Thymus (tissue), 11 donors: ENCODE measurements around the gene DHRSX. TPM values are rescaled to one million over a fixed set of nuclear protein-coding genes. Genes with fewer than 3 reads are reported as not detected.
"Not testable (repeated sequence)": the region's sequence is repeated elsewhere in the genome, so short reads cannot be mapped to it uniquely, and the experiment has no call there.

Experiments
- DNase-seq, 9 donors: peaks; one replicate each; pipeline ENCODE4 v3.0.0-alpha.2; 2013; ENCODE audit warnings: low spot score in 9 of 9, low read depth in 6 of 9, missing footprints in 1 of 9
- H3K27ac ChIP-seq, 2 donors: one replicate each; pipeline ENCODE4 v1.5.1; 2013; ENCODE audit warnings: control low read depth in 1 of 2, low read depth in 1 of 2, low read length in 1 of 2, mild to moderate bottlenecking in 1 of 2, moderate library complexity in 1 of 2
- H3K27me3 ChIP-seq, 2 donors: one replicate each; pipeline ENCODE4 v1.5.1; 2013; ENCODE audit warnings: low read length in 1 of 2; ENCODE audit not compliant: control insufficient read depth in 2 of 2, insufficient read depth in 1 of 2
- H3K36me3 ChIP-seq, 2 donors: one replicate each; pipeline ENCODE4 v1.5.1; 2013; ENCODE audit warnings: low read length in 1 of 2, mild to moderate bottlenecking in 1 of 2, moderate library complexity in 1 of 2; ENCODE audit not compliant: control insufficient read depth in 2 of 2, insufficient read depth in 2 of 2
- H3K4me1 ChIP-seq, 2 donors: one replicate each; pipeline ENCODE4 v1.5.1; 2013; ENCODE audit warnings: low read length in 2 of 2; ENCODE audit not compliant: control insufficient read depth in 2 of 2, insufficient read depth in 2 of 2
- H3K4me3 ChIP-seq, 2 donors: one replicate each; pipeline ENCODE4 v1.5.1; 2013; ENCODE audit warnings: low read length in 2 of 2, control low read depth in 1 of 2, mild to moderate bottlenecking in 1 of 2
- H3K9me3 ChIP-seq, 2 donors: one replicate each; pipeline ENCODE4 v1.5.1; 2013; ENCODE audit warnings: low read length in 1 of 2, mild to moderate bottlenecking in 1 of 2; ENCODE audit not compliant: control insufficient read depth in 2 of 2, insufficient read depth in 1 of 2
- WGBS: extraction: QIAGEN DNeasy Blood & Tissue Kit; methylation state at CpG from one replicate; pipeline ENCODE4 v1.1.7; 2013; 5-methylcytosine and 5-hydroxymethylcytosine counted together
- polyA plus RNA-seq: library from polyadenylated mRNA; stranded (reverse); fragments of 200-250 nt; gene quantifications from one replicate; pipeline ENCODE4 v1.2.3, GENCODE V29; 2013
- total RNA-seq: library from RNA; stranded (reverse); fragments of 120-200 nt; gene quantifications from one replicate; pipeline ENCODE4 v1.2.4, GENCODE V29; 2013
- donor health status: healthy.

The DHRSX gene
- total and polyA plus RNA-seq, 2 donors = 11.2 to 12.2 TPM

DNA sequence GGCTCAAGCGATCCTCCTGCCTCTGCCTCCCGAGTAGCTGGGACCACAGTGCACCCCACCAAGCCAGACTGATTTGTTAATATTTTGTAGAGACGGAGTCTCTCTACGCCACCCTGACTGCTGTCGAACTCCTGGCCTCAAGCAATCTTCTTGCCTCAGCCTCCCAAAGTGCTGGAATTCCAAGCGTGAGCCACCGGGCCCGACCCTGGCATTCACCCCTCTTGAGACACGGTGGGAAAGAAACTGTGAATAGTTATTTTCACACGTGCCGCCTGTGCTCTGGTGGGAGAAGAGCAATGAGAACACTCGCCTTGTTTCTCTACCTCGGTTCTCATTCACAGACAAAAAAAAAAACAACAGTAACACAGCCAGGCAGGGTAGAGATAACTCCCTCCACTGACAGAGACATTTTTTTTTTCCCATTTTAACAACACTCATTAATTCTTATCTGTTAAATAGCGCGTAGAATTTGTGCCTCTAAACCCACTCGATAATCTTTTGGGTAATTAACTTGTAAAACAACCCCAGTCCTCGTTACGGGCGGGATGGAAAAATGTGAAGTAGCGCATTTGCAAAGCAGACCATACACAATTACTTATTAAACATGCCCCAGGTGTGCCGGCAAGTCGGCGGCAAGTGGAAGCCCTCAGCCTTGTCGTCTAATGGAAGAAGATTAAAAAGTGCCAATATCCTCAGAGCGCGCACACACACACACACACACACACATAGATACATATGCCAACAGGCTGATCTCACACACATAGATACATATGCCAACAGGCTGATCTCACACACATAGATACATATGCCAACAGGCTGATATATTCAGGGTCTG, 103.3 kb downstream of the DHRSX start:
- H3K27me3 ChIP-seq = no peaks in the 10 kb centered on the region
- no peaks in the 10 kb centered on the region for H3K9me3 ChIP-seq
- H3K4me3 ChIP-seq = no peak overlapping the region
- peaks cover 0 to 5% of the 10 kb centered on the region in 2 donors for H3K36me3 ChIP-seq
- H3K27ac ChIP-seq = no peak overlapping the region
- H3K4me1 ChIP-seq = no peaks in the 10 kb centered on the region
- 93% methylated on average over 26 of the region's 26 CpGs for WGBS
- no peak for DNase-seq

DNA sequence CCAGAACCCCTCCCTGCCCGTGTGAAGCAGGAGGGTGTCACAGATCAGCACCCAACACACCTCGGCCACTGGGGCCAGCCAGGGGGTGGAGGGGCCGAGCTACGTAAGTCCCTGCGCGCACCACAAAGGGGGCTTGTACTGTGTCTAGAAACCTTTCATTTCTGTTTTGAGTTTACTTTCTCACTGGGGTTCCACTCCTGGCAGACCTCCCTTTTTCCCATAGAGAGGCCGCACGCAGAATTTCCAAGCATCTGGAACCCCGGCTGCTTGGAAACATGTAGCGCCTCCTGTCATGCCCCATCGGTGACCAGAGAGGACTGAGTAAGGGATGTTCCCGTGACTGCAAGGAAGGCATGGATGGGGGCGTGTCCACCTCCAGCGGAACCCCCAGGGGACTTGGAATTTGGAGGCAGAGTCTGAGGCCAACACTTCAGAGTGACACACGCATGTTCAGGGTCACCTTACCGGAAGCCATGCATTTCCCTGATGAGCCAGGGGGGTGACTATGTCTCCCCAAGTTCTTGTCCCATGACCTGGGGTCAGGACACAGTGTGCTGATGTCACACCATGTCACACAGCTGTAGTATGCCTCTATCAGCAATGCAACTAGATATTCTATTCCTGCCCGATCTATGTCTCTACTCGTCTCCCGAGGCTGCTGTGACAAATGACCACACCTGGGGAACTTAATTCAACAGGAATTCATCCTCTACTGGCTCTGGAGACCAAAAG, 105.3 kb downstream of the DHRSX start:
- Histone ChIP-seq H3K36me3 (peaks cover 2 to 14% of the 10 kb centered on the region in 2 donors), H3K27me3 (no peaks in the 10 kb centered on the region), H3K4me1 (no peaks in the 10 kb centered on the region), H3K27ac (no peak overlapping the region), H3K9me3 (peaks cover 0 to 4% of the 10 kb centered on the region in 2 donors), H3K4me3 (no peak overlapping the region)
- WGBS = 91% methylated on average over 19 of the region's 19 CpGs
- DNase-seq = no peak

DNA sequence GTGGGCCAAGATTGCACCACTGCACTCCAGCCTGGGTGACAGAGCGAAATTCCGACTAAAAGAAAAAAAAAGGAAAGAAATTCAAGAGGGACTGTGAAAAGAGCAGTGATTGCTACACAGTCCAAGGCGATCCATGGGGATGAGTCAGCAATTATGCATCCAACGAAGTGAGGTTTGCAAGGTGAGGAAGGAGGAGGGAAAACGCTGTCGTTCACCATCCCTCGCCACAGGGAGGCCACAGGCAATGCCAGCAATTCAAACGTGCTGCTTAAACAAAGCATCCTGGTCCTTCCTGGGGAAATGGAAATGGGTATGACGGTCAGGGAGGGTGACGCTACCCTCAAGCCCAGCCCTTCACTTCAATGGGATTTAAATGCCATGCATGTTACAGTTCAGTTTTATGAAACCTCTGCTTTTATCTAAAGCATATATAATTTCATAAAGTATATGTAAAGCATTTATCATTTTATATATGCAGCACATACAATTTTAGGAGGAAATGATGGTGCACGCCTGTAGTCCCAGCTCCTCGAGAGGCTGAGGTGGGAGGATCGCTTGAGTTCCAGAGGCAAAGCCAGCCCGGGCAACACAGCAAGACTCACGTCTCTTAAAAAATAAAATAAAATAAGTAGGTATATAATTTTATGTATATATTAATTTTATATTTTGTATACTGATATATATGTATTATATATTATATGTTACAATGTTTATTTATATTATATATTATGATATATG, 108.7 kb downstream of the DHRSX start:
- H3K36me3 ChIP-seq = peaks cover 2 to 21% of the 10 kb centered on the region in 2 donors
- no peaks in the 10 kb centered on the region for H3K27me3 ChIP-seq
- no peak for DNase-seq
- H3K27ac ChIP-seq = no peak overlapping the region
- H3K9me3 ChIP-seq = peaks cover 0 to 4% of the 10 kb centered on the region in 2 donors
- 93% methylated on average over 15 of the region's 15 CpGs for WGBS
- H3K4me3 ChIP-seq = no peak overlapping the region
- H3K4me1 ChIP-seq = no peaks in the 10 kb centered on the region

DNA sequence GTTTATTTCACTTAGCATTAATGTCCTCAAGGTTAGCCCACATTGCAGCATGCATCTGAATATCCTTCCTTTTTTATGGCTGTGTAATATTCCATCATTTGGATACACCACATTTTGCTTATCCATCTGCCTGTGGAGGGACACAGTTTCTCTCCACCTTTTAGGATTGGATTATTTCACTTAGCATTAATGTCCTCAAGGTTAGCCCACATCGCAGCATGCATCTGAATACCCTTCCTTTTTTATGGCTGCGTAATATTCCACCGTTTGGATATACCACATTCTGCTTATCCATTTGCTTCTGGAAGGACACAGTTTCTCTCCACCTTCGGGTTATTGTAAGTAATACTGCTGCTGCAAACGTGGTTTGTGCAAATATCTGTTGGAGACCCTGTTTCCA, 110.0 kb downstream of the DHRSX start:
- Histone ChIP-seq H3K4me1 (no peaks in the 10 kb centered on the region), H3K9me3 (peaks cover 0 to 4% of the 10 kb centered on the region in 2 donors), H3K27me3 (no peaks in the 10 kb centered on the region), H3K4me3 (no peak overlapping the region), H3K36me3 (peaks cover 2 to 21% of the 10 kb centered on the region in 2 donors), H3K27ac (no peak overlapping the region)
- 99% methylated on average over 5 of the region's 5 CpGs for WGBS
- DNase-seq = no peak

DNA sequence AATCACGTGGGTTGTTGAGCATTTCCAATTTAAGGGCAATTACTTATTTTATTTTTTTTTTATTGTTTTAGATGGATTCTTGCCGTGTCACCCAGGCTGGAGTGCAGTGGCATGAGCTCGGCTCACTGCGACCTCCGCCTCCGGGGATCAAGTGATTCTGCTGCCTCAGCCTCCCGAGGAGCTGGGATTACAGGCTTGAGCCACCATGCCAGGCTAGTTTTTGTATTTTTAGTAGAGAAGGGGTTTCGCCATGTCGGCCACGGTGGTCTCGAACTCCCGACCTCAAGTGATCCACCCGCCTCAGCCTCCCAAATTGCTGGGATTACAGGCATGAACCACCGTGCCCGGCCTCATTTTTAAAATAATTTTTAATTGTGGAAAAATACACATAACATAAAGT, 111.0 kb downstream of the DHRSX start:
- not testable (repeated sequence) for H3K27me3 ChIP-seq, H3K9me3 ChIP-seq, DNase-seq, H3K4me1 ChIP-seq, H3K27ac ChIP-seq, H3K4me3 ChIP-seq
- H3K36me3 ChIP-seq = peaks cover 2 to 18% of the 10 kb centered on the region in 2 donors
- 98% methylated on average over 15 of the region's 15 CpGs for WGBS

DNA sequence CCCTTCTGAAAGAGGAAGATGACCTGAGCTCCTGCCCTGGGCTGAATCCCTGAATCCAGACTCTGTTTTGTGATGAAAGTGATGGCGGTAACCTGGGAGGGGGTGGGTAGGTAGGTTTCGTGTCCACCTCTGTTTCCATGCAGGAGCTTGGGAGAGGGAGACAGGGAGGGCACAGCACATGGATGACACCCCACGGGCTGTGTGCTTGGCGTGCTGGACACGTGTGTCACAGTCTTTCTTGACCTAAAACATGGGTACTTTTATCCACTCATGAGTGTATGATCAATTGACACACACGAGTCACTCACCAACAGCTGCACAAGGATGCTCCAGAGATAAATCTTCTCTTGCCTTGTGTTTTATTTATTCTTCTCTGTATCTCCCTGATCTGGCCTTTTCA, 111.5 kb downstream of the DHRSX start:
- no peaks in the 10 kb centered on the region for H3K4me1 ChIP-seq
- no peak for DNase-seq
- peaks cover 0 to 4% of the 10 kb centered on the region in 2 donors for H3K9me3 ChIP-seq
- H3K4me3 ChIP-seq = no peak overlapping the region
- peaks cover 2 to 16% of the 10 kb centered on the region in 2 donors for H3K36me3 ChIP-seq
- no peak overlapping the region for H3K27ac ChIP-seq
- WGBS = 99% methylated on average over 6 of the region's 6 CpGs
- H3K27me3 ChIP-seq = no peaks in the 10 kb centered on the region

DNA sequence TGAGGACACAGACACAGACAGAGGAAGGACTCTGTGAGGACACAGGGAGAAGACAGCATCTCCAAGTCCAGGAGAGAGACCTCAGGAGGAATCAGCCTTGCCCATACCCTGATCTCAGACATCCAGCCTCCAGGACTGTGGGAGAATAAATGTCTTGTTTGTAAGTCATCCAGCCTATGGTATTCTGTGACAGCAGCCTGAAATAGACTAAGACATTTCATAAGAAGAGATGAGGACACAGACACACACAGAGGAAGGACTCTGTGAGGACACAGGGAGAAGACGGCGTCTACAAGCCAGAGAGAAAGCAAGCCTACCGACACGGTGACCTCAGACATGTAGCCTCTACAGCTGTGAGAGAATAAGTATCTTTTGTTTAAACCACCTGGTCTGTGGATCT, 112.1 kb downstream of the DHRSX start:
- H3K9me3 ChIP-seq = peaks cover 0 to 4% of the 10 kb centered on the region in 2 donors
- no peak overlapping the region for H3K27ac ChIP-seq
- H3K27me3 ChIP-seq = no peaks in the 10 kb centered on the region
- H3K4me1 ChIP-seq = no peaks in the 10 kb centered on the region
- no peak overlapping the region for H3K4me3 ChIP-seq
- no peak for DNase-seq
- 83% methylated on average over 4 of the region's 4 CpGs for WGBS
- peaks cover 2 to 16% of the 10 kb centered on the region in 2 donors for H3K36me3 ChIP-seq

DNA sequence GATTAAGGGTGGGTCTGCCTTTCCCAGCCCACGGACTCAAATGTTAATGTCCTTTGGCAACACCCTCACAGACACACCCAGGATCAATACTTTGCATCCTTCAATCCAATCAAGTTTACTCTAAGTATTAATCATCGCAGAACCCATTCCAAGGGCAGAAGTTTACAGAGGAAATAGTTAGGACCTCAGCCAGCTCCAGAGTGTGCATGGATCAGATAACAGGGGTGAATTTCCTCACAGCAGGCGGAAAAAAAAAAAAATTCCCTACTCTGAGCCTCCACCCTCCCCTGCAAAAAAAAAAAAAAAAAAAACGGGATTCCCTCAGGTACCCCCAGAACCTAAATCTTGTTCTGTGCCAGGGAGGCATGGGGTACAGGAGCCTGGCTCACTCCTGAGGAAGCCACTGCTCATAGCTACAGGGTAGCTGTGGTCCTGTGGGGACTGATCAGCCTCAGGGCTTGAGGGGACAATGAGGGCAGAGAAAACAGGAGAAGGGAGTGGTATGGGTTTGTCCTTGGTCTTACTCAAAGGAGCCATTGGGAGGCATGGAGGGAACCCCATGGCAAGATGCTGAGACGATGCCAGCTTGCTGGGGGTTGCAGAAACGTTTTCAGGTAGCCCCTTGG, 113.0 kb downstream of the DHRSX start:
- Histone ChIP-seq H3K27me3 (no peaks in the 10 kb centered on the region), H3K4me1 (no peaks in the 10 kb centered on the region), H3K36me3 (peaks cover 2 to 16% of the 10 kb centered on the region in 2 donors), H3K4me3 (no peak overlapping the region), H3K9me3 (peaks cover 0 to 4% of the 10 kb centered on the region in 2 donors), H3K27ac (no peak overlapping the region)
- WGBS = 77% methylated on average over 6 of the region's 6 CpGs
- no peak for DNase-seq
